ENCODE results near the gene TXNDC2. TPM values are rescaled to one million over a fixed set of nuclear protein-coding genes. Genes with fewer than 3 reads are reported as not detected.
"Not testable (repeated sequence)": the region's sequence is repeated elsewhere in the genome, so short reads cannot be mapped to it uniquely, and the experiment has no call there.

The TXNDC2 gene
- total and polyA plus RNA-seq, 5 donors from 2014 or later = not detected

DNA sequence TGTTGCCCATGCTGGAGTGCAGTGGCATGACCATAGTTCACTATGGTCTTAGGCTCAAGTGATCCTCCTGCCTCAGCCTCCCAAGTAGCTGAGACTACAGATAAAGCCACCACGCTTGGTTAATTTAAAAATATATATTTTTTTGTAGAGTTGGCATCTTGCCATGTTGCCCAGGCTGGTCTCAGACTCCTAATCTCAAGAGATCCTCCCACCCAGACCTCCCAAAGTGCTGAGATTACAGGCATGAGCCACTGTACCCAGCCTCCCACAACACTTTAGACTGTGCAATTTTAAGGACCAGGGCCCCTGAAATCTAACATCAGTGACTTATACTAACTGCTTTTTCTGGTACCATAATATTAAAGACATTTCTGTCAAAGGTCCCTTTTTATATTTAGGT, 5.2 kb downstream of the TXNDC2 start:
- Histone ChIP-seq H3K27me3 (ENCODE audit: control insufficient read depth, insufficient read depth, low read length) (no peaks in the 10 kb centered on the region), H3K4me3 (ENCODE audit: low read depth, low read length) (no peak overlapping the region), H3K9me3 (ENCODE audit: control insufficient read depth in 2 of 2, low read length in 2 of 2) (no peaks in the 10 kb centered on the region), H3K27ac (ENCODE audit: insufficient read depth, low read length, poor library complexity, severe bottlenecking) (no peak overlapping the region), H3K4me1 (ENCODE audit: control insufficient read depth, insufficient read depth, low read length, poor library complexity, severe bottlenecking) (no peaks in the 10 kb centered on the region), H3K36me3 (ENCODE audit: control insufficient read depth, insufficient read depth, low read length) (no peaks in the 10 kb centered on the region)
- Mint-ChIP-seq H3K27me3 (no peaks in the 10 kb centered on the region), H3K4me1 (peaks cover 0 to 7% (median 1%) of the 10 kb centered on the region in 4 donors), H3K36me3 (no peaks in the 10 kb centered on the region), H3K4me3 (no peak overlapping the region), H3K27ac (no peak overlapping the region), H3K9me3 (peaks cover 0 to 2% (median 0%) of the 10 kb centered on the region in 7 donors)
- DNase-seq = no peak
- ATAC-seq (ENCODE audit: low read depth in 2 of 2) = no peak

DNA sequence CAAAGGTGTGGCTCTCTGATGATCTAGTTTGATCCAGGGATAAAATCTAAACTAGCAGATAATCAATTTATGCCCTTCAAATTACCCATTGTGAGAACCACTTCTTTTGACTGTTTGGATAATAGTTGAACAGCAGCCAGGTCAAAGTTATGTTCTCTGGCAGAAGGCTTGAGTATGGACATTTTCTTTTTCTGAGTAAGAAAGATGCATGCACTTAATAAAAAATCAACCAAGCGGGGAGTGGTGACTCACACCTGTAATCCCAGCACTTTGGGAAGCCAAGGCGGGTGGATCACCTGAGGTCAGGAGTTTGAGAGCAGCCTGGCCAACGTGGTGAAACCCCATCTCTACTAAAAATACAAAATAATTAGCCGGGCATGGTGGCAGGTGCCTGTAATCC, 5.7 kb downstream of the TXNDC2 start:
- H3K36me3 Mint-ChIP-seq; H3K4me3 Mint-ChIP-seq; H3K27ac Mint-ChIP-seq; H3K27me3 Mint-ChIP-seq; H3K27ac ChIP-seq (ENCODE audit: insufficient read depth, low read length, poor library complexity, severe bottlenecking); ATAC-seq (ENCODE audit: low read depth in 2 of 2); H3K9me3 Mint-ChIP-seq; H3K9me3 ChIP-seq (ENCODE audit: control insufficient read depth in 2 of 2, low read length in 2 of 2); H3K4me3 ChIP-seq (ENCODE audit: low read depth, low read length); DNase-seq; H3K36me3 ChIP-seq (ENCODE audit: control insufficient read depth, insufficient read depth, low read length); H3K4me1 Mint-ChIP-seq; H3K27me3 ChIP-seq (ENCODE audit: control insufficient read depth, insufficient read depth, low read length); H3K4me1 ChIP-seq (ENCODE audit: control insufficient read depth, insufficient read depth, low read length, poor library complexity, severe bottlenecking): not testable (repeated sequence)

DNA sequence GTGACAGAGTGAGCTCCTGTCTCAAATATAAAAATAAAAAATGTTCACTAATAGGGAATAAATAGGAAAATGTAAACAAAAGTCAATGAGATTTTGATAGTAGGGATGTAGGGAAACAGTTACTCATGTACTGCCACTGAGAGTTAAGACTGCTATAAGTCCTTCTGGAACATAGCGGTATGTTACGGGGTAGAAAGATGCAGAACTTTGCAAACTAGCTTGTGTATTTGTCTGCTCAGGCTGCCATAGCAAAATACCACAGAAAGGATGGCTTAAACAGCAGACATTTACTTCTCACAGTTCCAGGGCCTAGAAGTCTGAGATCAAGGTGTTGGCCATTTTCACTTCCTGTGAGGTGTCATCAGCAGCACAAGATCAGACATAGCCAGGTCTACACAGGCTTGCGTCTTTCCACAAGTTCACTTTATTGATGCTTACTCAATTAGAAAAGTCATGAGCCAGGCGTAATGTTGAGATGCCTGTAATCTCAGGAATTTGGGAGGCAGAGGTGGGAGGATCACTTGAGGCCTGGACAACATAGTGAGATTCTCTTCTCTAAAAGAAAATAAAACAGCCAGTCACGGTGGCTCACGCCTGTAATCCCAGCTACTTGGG, 8.8 kb downstream of the TXNDC2 start:
- peak in 1 of 2 donors; percentile 28 for ATAC-seq (ENCODE audit: low read depth in 2 of 2)
- Histone ChIP-seq H3K4me1 (ENCODE audit: control insufficient read depth, insufficient read depth, low read length, poor library complexity, severe bottlenecking) (no peaks in the 10 kb centered on the region), H3K9me3 (ENCODE audit: control insufficient read depth in 2 of 2, low read length in 2 of 2) (no peaks in the 10 kb centered on the region), H3K27ac (ENCODE audit: insufficient read depth, low read length, poor library complexity, severe bottlenecking) (no peak overlapping the region), H3K4me3 (ENCODE audit: low read depth, low read length) (no peak overlapping the region), H3K27me3 (ENCODE audit: control insufficient read depth, insufficient read depth, low read length) (no peaks in the 10 kb centered on the region), H3K36me3 (ENCODE audit: control insufficient read depth, insufficient read depth, low read length) (no peaks in the 10 kb centered on the region)
- Mint-ChIP-seq H3K27me3 (no peaks in the 10 kb centered on the region), H3K4me1 (peaks cover 0 to 8% (median 6%) of the 10 kb centered on the region in 4 donors), H3K27ac (peak overlapping the region in 1 of 3 donors; percentile 38), H3K9me3 (no peaks in the 10 kb centered on the region), H3K36me3 (no peaks in the 10 kb centered on the region), H3K4me3 (no peak overlapping the region)
- peak in 1 of 3 donors; percentile 80 for DNase-seq

DNA sequence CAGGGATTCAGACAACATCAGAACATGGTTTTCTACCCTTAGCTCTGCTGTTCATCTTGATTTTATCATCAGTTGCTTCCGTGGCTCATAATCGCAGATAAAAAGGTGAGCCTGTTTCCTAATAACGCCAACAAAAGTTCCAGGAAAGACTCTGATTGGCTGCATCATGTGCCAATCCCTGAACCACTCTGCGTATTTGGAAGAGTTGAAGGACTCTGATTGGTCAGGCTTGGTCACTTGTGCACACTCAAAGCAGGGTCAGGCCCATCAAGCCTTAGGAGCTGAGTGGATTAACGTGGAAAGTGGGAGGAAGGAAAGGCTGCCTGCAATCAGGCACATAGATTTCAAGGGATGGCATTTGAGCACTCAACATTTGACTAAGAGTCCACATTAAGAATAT, 11.4 kb downstream of the TXNDC2 start:
- DNase-seq (no peak), ATAC-seq (ENCODE audit: low read depth in 2 of 2) (no peak)
- H3K27me3 Mint-ChIP-seq = no peaks in the 10 kb centered on the region
- no peaks in the 10 kb centered on the region for H3K9me3 Mint-ChIP-seq
- H3K36me3 ChIP-seq (ENCODE audit: control insufficient read depth, insufficient read depth, low read length) = no peaks in the 10 kb centered on the region
- no peaks in the 10 kb centered on the region for H3K4me1 ChIP-seq (ENCODE audit: control insufficient read depth, insufficient read depth, low read length, poor library complexity, severe bottlenecking)
- no peaks in the 10 kb centered on the region for H3K9me3 ChIP-seq (ENCODE audit: control insufficient read depth in 2 of 2, low read length in 2 of 2)
- H3K4me3 ChIP-seq (ENCODE audit: low read depth, low read length) = no peak overlapping the region
- H3K27ac ChIP-seq (ENCODE audit: insufficient read depth, low read length, poor library complexity, severe bottlenecking) = no peak overlapping the region
- no peak overlapping the region for H3K27ac Mint-ChIP-seq
- no peak overlapping the region for H3K4me3 Mint-ChIP-seq
- H3K4me1 Mint-ChIP-seq = peaks cover 0 to 8% (median 6%) of the 10 kb centered on the region in 4 donors
- H3K27me3 ChIP-seq (ENCODE audit: control insufficient read depth, insufficient read depth, low read length) = no peaks in the 10 kb centered on the region
- H3K36me3 Mint-ChIP-seq = no peaks in the 10 kb centered on the region

DNA sequence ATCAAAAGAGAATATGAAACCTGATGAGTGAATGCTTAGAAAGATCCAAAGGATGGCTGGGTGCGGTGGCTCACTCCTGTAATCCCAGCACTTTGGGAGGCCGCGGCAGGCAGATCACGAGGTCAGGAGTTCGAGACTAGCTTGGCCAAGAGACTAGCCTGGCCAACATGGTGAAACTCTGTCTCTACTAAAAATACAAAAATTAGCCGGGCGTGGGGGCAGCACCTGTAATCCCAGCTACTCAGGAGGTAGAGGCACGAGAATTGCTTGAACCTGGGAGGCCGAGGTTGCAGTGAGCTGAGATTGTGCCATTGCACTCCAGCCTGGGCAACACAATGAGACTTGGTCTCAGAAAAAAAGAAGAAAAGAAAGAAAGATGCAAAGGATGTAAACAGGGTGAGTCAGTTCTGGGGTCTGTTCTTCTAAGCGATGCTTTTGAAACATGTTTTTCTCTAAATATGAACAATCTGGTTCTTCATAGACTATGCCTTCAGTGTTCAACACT, 12.1 kb downstream of the TXNDC2 start:
- not testable (repeated sequence) for H3K36me3 ChIP-seq (ENCODE audit: control insufficient read depth, insufficient read depth, low read length); H3K27ac ChIP-seq (ENCODE audit: insufficient read depth, low read length, poor library complexity, severe bottlenecking); H3K9me3 ChIP-seq (ENCODE audit: control insufficient read depth in 2 of 2, low read length in 2 of 2); ATAC-seq (ENCODE audit: low read depth in 2 of 2); H3K4me1 Mint-ChIP-seq; H3K4me3 ChIP-seq (ENCODE audit: low read depth, low read length); DNase-seq; H3K27me3 ChIP-seq (ENCODE audit: control insufficient read depth, insufficient read depth, low read length); H3K9me3 Mint-ChIP-seq; H3K36me3 Mint-ChIP-seq; H3K4me1 ChIP-seq (ENCODE audit: control insufficient read depth, insufficient read depth, low read length, poor library complexity, severe bottlenecking); H3K27me3 Mint-ChIP-seq; H3K4me3 Mint-ChIP-seq; H3K27ac Mint-ChIP-seq

DNA sequence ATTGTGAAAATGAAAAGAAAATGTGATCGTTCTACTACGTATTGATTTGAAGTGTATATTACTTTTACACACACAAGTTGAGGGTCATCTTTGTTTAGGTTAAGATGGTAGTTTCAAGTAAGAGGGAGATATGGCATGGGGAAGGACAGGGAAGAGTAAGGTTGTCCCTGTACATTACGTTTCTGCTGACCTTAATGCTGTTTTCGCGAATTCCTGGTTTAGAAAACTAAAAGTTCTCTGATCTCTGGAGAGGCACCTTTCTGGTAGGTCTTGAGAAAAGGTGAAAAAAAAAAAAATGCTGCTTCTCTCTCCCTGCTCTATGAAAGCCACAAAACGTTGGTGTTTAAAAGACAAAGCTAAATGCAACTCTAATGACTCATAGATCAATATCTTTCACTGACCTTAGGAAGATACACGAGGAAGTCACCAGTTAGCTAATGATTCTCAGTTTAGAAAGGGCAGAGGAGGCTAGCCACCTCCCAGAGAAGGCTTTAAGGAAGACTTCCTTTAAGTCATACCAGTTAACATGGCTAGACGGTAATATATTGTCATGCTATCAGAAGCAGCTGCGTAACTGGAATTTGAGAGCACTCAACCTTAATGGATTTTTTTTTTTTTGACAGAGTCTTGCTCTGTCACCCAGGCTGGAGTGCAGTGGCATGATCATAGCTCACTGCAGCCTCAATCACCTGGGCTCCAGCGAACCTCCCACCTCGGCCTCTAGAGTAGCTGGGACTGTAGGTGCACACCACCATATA, 13.2 kb downstream of the TXNDC2 start:
- Histone ChIP-seq H3K36me3 (ENCODE audit: control insufficient read depth, insufficient read depth, low read length) (no peaks in the 10 kb centered on the region), H3K4me1 (ENCODE audit: control insufficient read depth, insufficient read depth, low read length, poor library complexity, severe bottlenecking) (no peaks in the 10 kb centered on the region), H3K27ac (ENCODE audit: insufficient read depth, low read length, poor library complexity, severe bottlenecking) (no peak overlapping the region), H3K27me3 (ENCODE audit: control insufficient read depth, insufficient read depth, low read length) (no peaks in the 10 kb centered on the region), H3K9me3 (ENCODE audit: control insufficient read depth in 2 of 2, low read length in 2 of 2) (no peaks in the 10 kb centered on the region), H3K4me3 (ENCODE audit: low read depth, low read length) (no peak overlapping the region)
- Mint-ChIP-seq H3K27ac (no peak overlapping the region), H3K9me3 (no peaks in the 10 kb centered on the region), H3K4me3 (no peak overlapping the region), H3K36me3 (no peaks in the 10 kb centered on the region), H3K27me3 (no peaks in the 10 kb centered on the region), H3K4me1 (peaks cover 0 to 8% (median 6%) of the 10 kb centered on the region in 4 donors)
- DNase-seq (peak in 1 of 3 donors; percentile 29), ATAC-seq (ENCODE audit: low read depth in 2 of 2) (no peak)

DNA sequence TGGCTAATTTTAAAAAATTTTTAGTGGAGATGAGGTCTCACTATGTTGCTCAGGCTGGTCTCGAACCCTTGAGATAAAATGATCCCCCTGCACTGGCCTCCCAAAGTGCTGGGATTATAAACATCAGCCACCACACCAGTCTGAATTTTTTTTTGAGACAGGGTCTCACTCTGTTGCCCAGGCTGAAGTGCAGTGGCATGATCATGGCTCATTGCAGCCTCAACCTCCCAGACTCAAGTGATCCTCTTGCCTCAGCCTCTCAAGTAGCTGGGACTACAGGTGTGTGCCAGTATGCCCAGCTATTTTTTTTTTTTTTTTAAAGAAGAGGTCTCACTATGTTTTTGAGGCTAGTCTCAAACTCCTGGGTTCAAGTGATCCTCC, 13.8 kb downstream of the TXNDC2 start:
- not testable (repeated sequence) for DNase-seq; H3K9me3 ChIP-seq (ENCODE audit: control insufficient read depth in 2 of 2, low read length in 2 of 2); H3K9me3 Mint-ChIP-seq; H3K27ac ChIP-seq (ENCODE audit: insufficient read depth, low read length, poor library complexity, severe bottlenecking); H3K4me1 Mint-ChIP-seq; H3K36me3 Mint-ChIP-seq; H3K27ac Mint-ChIP-seq; H3K27me3 Mint-ChIP-seq; ATAC-seq (ENCODE audit: low read depth in 2 of 2); H3K4me3 ChIP-seq (ENCODE audit: low read depth, low read length); H3K4me3 Mint-ChIP-seq; H3K36me3 ChIP-seq (ENCODE audit: control insufficient read depth, insufficient read depth, low read length); H3K27me3 ChIP-seq (ENCODE audit: control insufficient read depth, insufficient read depth, low read length); H3K4me1 ChIP-seq (ENCODE audit: control insufficient read depth, insufficient read depth, low read length, poor library complexity, severe bottlenecking)

DNA sequence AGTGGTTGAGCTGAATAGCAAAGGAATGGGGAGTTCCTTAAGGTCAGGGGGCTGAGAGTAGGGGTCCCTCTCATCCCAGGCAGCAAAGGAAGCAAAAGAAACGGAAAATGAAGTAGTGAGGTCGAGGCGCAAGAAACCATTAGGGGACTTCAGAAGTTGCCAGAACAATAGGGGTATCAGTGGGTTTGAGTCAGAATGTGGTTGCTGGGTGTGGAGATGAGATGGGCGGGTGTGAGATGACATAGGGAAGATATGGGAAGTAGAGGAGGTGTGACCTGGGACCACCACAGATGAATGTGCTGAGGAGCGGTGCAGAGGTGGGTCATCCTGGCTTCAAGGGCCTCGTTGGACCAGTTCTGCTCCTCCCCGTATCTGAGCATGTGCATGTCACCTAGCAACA, 14.9 kb downstream of the TXNDC2 start:
- no peak overlapping the region for H3K4me3 Mint-ChIP-seq
- no peaks in the 10 kb centered on the region for H3K36me3 Mint-ChIP-seq
- DNase-seq (no peak), ATAC-seq (ENCODE audit: low read depth in 2 of 2) (no peak)
- no peaks in the 10 kb centered on the region for H3K4me1 ChIP-seq (ENCODE audit: control insufficient read depth, insufficient read depth, low read length, poor library complexity, severe bottlenecking)
- H3K27ac Mint-ChIP-seq = no peak overlapping the region
- H3K27me3 ChIP-seq (ENCODE audit: control insufficient read depth, insufficient read depth, low read length) = peaks cover 3% of the 10 kb centered on the region
- no peaks in the 10 kb centered on the region for H3K9me3 ChIP-seq (ENCODE audit: control insufficient read depth in 2 of 2, low read length in 2 of 2)
- H3K27me3 Mint-ChIP-seq = peaks cover 12% of the 10 kb centered on the region
- H3K9me3 Mint-ChIP-seq = no peaks in the 10 kb centered on the region
- H3K4me3 ChIP-seq (ENCODE audit: low read depth, low read length) = no peak overlapping the region
- peaks cover 0 to 8% (median 1%) of the 10 kb centered on the region in 4 donors for H3K4me1 Mint-ChIP-seq
- no peak overlapping the region for H3K27ac ChIP-seq (ENCODE audit: insufficient read depth, low read length, poor library complexity, severe bottlenecking)
- H3K36me3 ChIP-seq (ENCODE audit: control insufficient read depth, insufficient read depth, low read length) = no peaks in the 10 kb centered on the region

All from CD4-positive, CD25-positive, alpha-beta regulatory T cell (primary cell).